Measurements from ENCODE around the gene PVALB.

The PVALB gene

DNA sequence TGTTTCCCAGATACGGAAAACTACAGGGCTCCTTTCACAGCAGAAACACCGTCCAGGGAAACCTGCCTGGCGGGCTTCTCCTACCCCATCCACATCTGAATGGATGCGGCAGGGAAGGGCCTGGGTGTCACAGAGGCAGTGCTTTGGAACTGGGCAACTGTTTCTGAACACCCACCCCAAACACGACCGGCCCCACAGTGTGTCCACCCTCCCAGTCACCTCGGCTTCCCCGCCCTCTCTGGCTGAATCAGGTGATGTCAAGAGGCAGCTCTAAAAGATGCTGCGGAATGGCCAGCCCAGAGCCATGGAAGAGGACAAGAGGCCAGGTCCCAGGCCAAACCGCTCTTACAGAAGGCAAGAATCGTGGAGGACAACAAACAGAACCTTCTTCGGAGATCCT lies 62.9 kb downstream of the PVALB start:
- Histone ChIP-seq H4K20me1 (ENCODE audit: control insufficient read depth, insufficient read depth, low read depth, low read length) (no peaks in the 10 kb centered on the region), H3K27ac (ENCODE audit: low read depth, low read length) (no peak overlapping the region), H3K9me2 (replicated peaks; ENCODE audit: control insufficient read depth, low read length) (no peaks in the 10 kb centered on the region), H3K4me1 (ENCODE audit: control insufficient read depth, low read length) (no peaks in the 10 kb centered on the region), H3K36me3 (ENCODE audit: control insufficient read depth, low read length) (no peaks in the 10 kb centered on the region), H3K27me3 (ENCODE audit: control insufficient read depth, low read length) (peaks cover 16% of the 10 kb centered on the region), H3F3A (ENCODE audit: control insufficient read depth, insufficient read depth) (no peaks in the 10 kb centered on the region), H3K4me3 (ENCODE audit: low read length) (no peak overlapping the region), H3K79me2 (ENCODE audit: control insufficient read depth, low read length) (no peaks in the 10 kb centered on the region), H3K9me3 (ENCODE audit: control insufficient read depth, insufficient read depth, low read length) (no peaks in the 10 kb centered on the region), H3K4me2 (ENCODE audit: low read length) (no peak overlapping the region)
- TF ChIP-seq EZH2phosphoT487 (IDR thresholded peaks at IDR 0.05; ENCODE audit: borderline replicate concordance, low read length) (no peak), CTCF (IDR thresholded peaks at IDR 0.05; ENCODE audit: low read depth, low read length, poor library complexity, severe bottlenecking) (no peak)

- no peaks in the 10 kb centered on the region for H3K79me2 ChIP-seq (ENCODE audit: control insufficient read depth, low read length)
- no peak for TF ChIP-seq CTCF (IDR thresholded peaks at IDR 0.05; ENCODE audit: low read depth, low read length, poor library complexity, severe bottlenecking)
- no peak for TF ChIP-seq EZH2phosphoT487 (IDR thresholded peaks at IDR 0.05; ENCODE audit: borderline replicate concordance, low read length)
- no peaks in the 10 kb centered on the region for H3K9me2 ChIP-seq (replicated peaks; ENCODE audit: control insufficient read depth, low read length)
- H3K4me2 ChIP-seq (ENCODE audit: low read length): no peak overlapping the region
- no peaks in the 10 kb centered on the region for H3K9me3 ChIP-seq (ENCODE audit: control insufficient read depth, insufficient read depth, low read length)
- no peak overlapping the region for H3K27ac ChIP-seq (ENCODE audit: low read depth, low read length)
- no peaks in the 10 kb centered on the region for H3F3A ChIP-seq (ENCODE audit: control insufficient read depth, insufficient read depth)
- H3K36me3 ChIP-seq (ENCODE audit: control insufficient read depth, low read length): no peaks in the 10 kb centered on the region
- no peaks in the 10 kb centered on the region for H4K20me1 ChIP-seq (ENCODE audit: control insufficient read depth, insufficient read depth, low read depth, low read length)
- H3K27me3 ChIP-seq (ENCODE audit: control insufficient read depth, low read length): peaks cover 16% of the 10 kb centered on the region
- H3K4me1 ChIP-seq (ENCODE audit: control insufficient read depth, low read length): no peaks in the 10 kb centered on the region
- no peak overlapping the region for H3K4me3 ChIP-seq (ENCODE audit: low read length)
Measured at GRCh38 chr22:36753120-36753802, 63.6 kb downstream of the PVALB start.
